ENCODE measurements around the gene EHD3. TPM values are rescaled to one million over a fixed set of nuclear protein-coding genes. Genes with fewer than 3 reads are reported as not detected.

The EHD3 gene
- total RNA-seq, 1 donor from 2014 or later: 22.9 TPM

Other genes with a start within 250 kb of the EHD3 start
- 10.4 and 17.0 TPM in 2 replicates for gene GALNT14, start 95.7 kb upstream of the EHD3 start, total RNA-seq
- gene CAPN14, start 16.6 kb upstream of the EHD3 start, total RNA-seq: 0.15 and 0.35 TPM in 2 replicates
- gene XDH, start 180.6 kb downstream of the EHD3 start, total RNA-seq: 0.05 and 0.18 TPM in 2 replicates

Measured in glomerular endothelial cell (primary cell).